GM10847 (cell line): Measurements from ENCODE around the gene ANKRD40CL.

ENCODE experiments used
- POLR2A ChIP-seq: IDR thresholded peaks from 2 replicates; pipeline ENCODE4 v1.6.1; 2011; ENCODE audit not compliant: insufficient read length; ENCODE audit errors: extremely low read depth

ANKRD40CL gene

GRCh38 chr17:50797135-50797810 is 30.0 kb upstream of the ANKRD40CL start:
- no peak for TF ChIP-seq POLR2A

- TF ChIP-seq POLR2A = no peak
Measured at GRCh38 chr17:50794361-50794760, 27.0 kb upstream of the ANKRD40CL start.

DNA sequence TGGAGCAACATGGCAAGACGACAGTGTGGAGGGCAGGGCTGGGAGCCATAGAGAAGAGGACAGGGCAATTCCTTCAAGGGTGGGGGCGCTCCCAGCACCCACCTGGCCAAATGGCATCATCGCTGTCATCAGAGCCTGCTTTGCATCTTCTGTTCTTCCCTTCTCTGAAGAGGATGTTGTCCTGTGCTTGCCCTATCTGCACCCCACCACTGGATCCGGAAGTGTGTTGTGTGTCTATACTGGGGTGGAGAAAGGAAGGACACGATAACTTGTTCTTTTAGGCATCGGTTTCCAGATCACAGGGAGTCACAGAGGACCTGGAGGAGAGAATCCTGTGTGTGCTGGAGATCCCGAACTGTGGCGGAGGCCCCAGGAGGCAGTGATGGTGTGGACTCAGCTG is 25.7 kb upstream of the ANKRD40CL start:
- TF ChIP-seq POLR2A = no peak

GRCh38 chr17:50792132-50792531 is 24.8 kb upstream of the ANKRD40CL start:
- TF ChIP-seq POLR2A = no peak

GRCh38 chr17:50790618-50791017 is 23.3 kb upstream of the ANKRD40CL start:
- no peak for TF ChIP-seq POLR2A

DNA sequence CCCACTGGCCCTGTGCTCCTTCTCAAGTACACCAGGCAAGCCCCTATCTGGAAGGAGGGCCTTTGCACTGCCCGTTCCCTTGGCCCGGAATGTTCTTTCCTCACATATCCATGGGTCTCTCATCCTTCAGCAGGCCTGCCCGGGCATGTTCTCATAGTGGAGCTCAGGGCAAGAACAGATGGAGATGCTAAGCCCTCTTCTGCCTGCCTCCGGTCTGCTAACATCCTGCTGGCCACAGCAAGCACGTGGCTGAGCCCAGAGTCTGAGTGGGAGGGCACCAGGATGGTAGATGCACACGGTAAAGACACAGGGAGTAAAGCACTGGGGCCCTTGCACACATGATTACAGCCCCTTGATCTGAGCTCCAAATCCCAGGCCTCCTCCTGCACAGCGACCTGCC is 19.8 kb upstream of the ANKRD40CL start:
- TF ChIP-seq POLR2A = no peak

GRCh38 chr17:50785946-50786570 is 18.7 kb upstream of the ANKRD40CL start:
- TF ChIP-seq POLR2A = no peak

GRCh38 chr17:50785126-50785525 is 17.8 kb upstream of the ANKRD40CL start:
- TF ChIP-seq POLR2A = no peak

GRCh38 chr17:50783905-50784304 is 16.6 kb upstream of the ANKRD40CL start:
- TF ChIP-seq POLR2A = no peak

DNA sequence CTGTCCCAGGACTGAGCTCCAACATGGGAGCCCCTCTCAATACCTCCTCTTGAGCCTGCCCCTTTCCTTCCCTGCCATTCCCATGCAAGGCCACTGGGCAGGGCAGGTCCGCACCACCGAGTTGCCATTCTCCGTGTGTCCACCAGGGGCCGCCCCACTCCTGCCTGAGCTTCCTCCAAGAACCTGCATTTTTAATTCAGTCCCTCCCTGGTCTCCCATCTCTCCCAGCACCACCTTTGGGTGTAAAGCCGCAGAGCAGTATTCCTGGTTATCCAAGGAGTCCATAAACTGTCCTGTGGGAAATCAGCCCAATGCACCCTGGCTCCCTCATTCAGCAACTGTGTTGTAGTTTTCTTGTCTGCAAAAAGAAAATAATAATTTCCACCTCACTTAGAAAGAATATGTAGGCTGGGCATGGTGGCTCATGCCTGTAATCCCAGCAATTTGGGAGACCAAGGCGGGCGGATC is 15.9 kb upstream of the ANKRD40CL start:
- TF ChIP-seq POLR2A = no peak

DNA sequence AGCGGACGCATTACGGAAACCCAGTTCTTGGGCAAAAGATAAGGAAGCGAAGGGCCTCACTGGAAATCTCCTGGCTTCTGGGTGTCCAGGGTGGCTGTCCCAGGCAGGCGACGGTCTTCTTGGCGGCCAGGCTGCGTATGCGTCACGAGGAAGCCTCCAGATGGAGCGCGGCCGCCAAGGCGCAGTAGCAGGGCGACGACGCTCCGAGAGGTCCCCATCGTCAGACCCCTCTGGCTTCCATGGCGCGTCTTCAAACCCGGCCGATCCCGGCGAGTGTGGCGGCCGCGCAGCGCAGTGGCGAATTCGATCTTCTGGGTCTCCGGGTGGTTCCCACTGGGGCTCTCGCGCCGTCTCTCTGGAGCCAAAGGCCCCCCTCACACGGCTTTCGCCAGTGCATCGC is 13.8 kb upstream of the ANKRD40CL start:
- TF ChIP-seq POLR2A = no peak

GRCh38 chr17:50779747-50780353 is 12.5 kb upstream of the ANKRD40CL start:
- no peak for TF ChIP-seq POLR2A

GRCh38 chr17:50778988-50779387 is 11.7 kb upstream of the ANKRD40CL start:
- no peak for TF ChIP-seq POLR2A

DNA sequence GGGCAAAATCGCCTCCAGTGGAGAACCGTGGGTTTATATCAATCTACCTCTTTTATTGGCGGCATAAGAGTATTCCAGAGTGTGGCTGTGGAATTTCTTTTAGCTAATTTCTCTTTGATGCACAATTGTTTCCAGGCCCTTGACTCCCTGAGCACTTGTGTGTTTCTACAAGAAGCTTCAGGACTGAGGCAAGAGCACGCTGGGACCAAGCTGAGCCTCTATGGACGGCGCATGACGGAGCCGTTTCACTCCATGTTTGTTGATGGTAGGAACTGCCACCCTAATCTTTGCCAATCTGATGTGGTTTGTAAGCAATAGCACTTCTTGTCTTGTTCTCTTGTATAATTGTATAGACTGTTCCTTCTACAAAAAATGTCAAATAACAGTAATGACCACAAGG is 11.2 kb upstream of the ANKRD40CL start:
- TF ChIP-seq POLR2A = no peak

GRCh38 chr17:50775926-50776325 is 8.6 kb upstream of the ANKRD40CL start:
- no peak for TF ChIP-seq POLR2A

DNA sequence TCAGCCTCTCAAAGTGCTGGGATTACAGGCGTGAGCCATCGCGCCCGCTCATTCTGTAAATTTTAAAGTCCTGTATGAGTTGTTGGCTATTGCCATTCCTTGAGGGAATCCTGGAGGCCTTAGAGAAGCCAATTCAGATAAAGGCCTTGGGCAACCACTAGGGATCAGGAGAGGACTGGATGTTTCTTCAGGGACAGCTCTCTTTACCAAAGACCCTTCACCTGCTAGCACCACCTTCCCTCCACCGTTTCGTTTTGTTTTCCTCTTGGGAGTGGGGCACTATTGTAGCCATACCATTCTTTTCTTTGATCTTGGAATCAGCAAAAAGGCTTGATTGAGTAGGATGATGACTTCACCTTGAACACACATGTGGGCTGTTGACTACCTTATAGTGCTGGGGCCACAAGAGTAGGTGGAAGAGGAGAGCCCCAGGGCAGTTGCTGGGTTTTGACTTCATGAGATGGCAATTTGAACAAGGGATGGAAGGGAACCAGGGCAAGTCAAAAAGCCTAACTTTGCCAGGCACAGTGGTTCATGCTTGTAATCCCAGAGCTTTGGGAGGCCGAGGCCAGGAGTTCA is 7.0 kb upstream of the ANKRD40CL start:
- TF ChIP-seq POLR2A = no peak

DNA sequence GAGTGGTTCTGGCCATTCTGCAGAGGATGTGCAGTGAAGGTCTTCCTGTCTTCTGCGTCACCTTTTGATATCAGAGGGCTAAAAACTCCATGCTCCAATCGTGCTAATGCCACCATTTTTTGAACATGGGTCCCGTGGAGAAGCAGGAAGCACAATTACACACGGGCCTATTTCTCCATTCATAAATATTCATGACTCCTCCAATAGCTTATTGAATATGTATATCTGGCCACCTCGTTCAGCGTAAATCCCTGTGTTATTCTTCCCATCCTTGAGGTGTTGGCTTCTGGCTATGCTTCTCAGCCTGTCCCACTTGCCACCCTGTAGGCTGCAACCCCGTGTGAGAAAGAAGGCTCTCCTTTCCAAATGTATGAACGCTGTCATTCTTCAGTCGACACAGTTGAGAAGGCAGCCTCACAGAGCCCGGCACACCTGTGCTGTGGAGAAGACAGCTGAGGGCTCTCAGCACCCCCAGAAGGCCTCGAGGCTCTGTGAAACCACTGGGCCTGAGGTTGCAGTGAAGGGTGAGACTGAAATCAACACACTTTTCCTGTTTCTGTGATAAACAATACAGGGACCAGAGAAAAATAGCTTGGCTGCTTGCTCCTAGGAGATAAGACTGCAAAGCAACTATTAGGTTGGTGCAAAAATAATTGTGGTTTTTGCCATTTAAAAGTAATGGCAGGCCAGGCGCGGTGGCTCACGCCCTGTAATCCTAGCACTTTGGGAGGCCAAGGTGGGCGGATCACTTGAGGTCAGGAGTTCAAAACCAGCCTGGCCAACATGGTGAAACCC is 4.9 kb upstream of the ANKRD40CL start:
- no peak for TF ChIP-seq POLR2A
